HG02759 (cell line): ENCODE measurements around the gene CFAP90.
A peak's percentile ranks its signal among the peaks of the same experiment; 100 is the strongest.

Source experiments
- ATAC-seq: cut with Tn5 transposase; IDR thresholded peaks from one replicate; pipeline ENCODE4 v1.9.1; 2021; ENCODE audit warnings: mild to moderate bottlenecking, moderate library complexity; ENCODE audit not compliant: unreplicated experiment

Gene CFAP90

DNA sequence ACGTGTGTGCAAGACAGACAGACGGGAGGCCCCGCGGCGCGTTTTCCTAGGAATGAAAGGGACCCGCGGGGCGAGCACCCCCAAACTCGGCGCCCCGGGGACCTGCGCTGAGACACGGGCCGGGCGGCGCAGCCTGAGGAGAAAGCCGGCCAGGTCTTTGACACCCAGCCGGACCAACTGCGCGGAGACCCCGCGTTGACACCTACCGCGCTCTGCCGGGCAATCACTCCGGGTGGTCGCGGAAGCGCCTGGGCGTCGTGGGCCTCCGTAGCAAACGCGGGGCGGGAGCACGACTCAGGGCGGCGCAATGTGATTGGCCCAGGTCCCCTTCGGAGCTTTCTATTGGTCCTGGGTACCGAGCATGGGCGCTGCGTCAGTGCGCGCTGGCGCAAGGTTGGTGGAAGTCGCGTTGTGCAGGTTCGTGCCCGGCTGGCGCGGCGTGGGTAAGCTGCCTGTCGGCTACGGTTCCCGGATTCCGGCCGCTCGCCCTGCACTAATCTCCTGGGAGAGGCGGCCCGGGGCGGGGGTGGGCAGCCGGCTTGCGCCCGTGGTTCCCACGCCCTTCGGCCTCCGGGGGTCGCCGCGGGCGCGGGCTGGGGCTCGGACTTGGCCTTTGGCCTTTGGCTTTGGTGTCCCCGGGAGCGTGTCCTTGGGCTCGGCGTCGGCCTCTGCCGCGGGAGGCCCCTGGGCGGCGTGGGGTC, 18.0 kb upstream of the CFAP90 start, which contains the start of the genes FASTKD3 and MTRR:
FASTKD3 (minus strand) TSS at position 259 of the 701 bp plus-strand sequence. CDS start 948 bp downstream, outside the sequence.
MTRR (plus strand) TSS at position 376 of the 701 bp plus-strand sequence. CDS start 1,647 bp downstream, outside the sequence.
- ATAC-seq = peak; percentile 98

DNA sequence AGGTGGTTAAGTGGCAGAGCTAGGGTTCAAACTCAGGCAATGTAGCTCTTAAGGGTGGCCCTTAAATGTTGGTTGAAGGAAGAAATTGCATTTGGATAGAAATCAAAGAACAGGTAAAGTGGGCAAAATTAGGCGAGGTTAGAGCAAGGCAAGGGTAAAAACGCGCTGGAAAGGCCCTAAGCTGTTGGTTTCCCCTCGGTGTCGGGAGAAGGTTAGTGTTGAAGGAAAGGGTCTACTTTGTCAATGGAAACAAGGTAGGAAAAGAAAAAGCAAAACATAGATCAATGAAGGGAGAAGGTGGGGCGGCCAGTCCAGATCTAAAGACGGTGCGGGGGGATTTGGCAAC, 17.5 kb upstream of the CFAP90 start:
- peak; percentile 1 for ATAC-seq

- ATAC-seq = no peak
These were observed 16.3 kb upstream of the CFAP90 start for GRCh38 chr5:7867260-7867659.

DNA sequence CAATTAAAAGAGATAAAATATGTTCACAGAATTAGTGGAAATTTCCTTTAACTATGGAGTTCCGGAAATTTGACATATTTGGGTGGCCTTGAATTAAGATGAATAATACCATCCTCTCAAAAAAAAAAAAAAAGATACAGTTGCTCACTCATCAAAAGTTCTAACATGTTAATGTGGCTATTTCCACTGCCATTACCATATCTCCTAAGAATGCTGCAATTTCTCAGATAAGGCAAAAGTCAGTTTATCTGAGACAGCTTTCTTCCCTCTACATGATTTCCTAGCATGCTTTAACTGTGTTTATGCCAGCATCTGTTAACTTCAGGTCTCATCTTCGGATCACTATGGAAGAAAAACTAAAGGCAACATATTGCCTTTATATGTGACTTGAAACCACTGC, 15.3 kb upstream of the CFAP90 start:
- no peak for ATAC-seq

DNA sequence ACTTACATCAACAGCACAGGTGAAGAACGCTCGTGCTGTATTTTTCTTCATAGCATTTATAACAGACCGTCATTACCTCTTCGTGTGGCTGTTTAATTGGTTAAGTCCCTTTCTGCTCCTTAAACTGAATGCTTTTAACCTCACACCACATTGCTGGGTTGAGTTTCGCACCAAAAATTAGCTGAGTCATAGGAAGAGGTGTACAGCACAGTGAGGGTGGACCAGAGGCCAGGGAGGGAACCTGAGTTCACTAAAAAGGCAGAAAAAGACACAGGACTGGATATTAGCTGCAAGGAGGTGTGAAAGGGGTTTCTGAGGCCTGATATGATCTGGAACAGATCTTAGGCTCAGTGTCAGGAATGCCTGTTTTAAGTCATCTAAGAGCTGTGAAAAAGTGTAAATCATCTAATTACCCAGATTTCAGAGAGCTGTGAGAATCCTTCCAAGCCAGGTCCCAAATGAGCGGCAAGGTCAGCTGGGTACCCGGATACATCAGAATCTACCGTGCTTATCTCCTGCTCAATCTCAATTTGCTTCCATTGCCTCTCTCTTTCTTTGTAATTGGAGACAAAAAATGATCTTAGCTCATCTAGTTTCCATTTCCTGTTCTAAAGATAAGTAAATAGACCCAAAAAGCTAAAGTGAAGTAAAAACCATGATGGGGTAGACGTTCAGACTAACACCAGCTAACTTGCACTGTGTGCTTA, 7.1 kb upstream of the CFAP90 start:
- ATAC-seq = no peak

- no peak for ATAC-seq
These were observed 6.4 kb upstream of the CFAP90 start for GRCh38 chr5:7857361-7857760.

DNA sequence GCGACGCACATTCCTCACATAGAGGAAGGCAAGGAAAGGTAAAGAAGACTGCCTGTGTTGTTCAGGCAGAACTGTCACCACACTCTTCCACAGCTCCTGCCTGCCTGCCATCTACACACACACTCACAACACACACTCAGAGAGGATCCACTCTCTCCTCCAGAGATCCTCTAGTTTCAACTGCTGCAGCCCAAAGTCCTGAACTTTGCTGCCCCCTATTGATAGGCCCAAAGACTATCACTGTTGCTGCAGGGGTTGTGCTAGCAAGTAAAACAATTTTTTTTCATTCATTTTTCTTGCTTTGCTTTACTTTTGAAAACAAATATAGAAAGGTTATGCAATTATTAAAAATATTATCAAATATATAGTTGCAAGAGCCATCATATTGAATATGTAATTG, 5.9 kb upstream of the CFAP90 start:
- peak; percentile 44 for ATAC-seq

DNA sequence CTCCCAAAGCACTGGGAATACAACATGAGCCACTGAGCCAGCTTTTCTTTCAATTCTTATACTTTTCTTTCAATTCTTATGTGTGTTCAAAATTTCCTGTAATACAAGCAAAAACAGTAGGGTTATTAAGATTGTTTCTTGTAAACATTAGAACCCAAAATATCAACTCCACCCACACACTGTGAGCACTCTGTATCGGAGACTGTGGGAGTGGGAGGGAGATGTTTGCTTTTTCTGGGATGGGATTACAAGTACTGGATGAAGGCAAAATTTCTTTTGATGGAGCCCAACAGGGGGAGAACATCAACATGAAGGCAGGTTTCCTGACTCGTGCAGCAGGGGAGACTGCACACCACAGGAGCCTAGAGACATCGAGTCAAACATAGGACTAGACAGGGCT, 4.7 kb upstream of the CFAP90 start:
- ATAC-seq = no peak

- ATAC-seq = no peak
These were observed 2.1 kb upstream of the CFAP90 start for GRCh38 chr5:7852988-7853387.

GRCh38 chr5:7852542-7852941, 1.6 kb upstream of the CFAP90 start:
- no peak for ATAC-seq

DNA sequence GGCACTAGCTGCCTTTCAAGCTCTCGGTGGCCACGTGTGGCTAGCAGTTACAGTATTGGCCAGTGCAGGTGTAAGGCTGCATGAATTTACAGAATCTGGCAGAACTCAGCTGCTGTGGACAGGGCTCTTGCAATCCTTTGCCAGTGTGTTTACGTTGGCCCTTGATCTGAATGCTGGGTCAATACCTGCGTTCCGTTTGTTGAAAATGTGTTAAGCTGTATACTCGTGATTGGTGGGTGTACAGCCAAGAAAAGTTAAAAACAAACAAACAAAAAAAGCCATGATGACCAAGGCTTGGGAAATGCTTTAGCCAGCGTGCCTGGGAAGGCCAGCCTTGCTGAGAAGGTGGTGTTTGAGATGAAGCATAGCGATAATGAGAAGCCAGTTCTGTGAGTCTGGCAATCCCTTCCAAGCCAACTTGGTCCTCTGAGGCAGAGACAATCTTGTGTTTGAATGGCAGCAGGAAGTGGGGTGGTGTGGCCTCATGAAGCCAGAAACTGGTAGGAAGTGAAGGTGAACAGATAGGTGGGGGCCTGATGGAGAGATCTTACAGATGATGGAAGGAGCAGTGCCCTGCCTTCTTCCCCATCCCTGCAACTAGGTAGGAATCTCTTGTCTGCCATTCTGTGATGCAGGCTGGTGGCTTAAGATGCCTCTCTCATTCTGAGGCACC, 820 bp upstream of the CFAP90 start:
- ATAC-seq = no peak

DNA sequence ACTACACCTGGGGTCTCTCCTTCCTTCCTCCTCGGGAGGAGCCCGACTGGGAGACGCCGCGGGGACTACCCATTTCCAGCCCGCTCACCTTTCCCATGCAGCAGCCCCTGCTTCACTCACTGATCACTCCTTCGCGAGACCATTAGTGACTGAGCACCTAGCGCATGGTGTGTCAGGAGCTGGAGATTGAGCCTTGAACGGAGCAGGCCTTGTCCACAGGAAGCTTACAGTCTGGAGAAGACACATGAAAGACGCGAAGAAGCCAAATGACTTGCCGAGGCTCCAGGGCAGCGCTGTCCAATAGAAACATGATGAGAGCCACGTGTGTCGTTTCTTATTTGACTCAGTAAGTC, 283 bp upstream of the CFAP90 start:
- no peak for ATAC-seq

GRCh38 chr5:7849681-7850394, 1.1 kb downstream of the CFAP90 start:
- no peak for ATAC-seq

- ATAC-seq = no peak
These were observed 2.6 kb downstream of the CFAP90 start for GRCh38 chr5:7848296-7848695.

GRCh38 chr5:7846327-7846726, 4.6 kb downstream of the CFAP90 start:
- no peak for ATAC-seq

DNA sequence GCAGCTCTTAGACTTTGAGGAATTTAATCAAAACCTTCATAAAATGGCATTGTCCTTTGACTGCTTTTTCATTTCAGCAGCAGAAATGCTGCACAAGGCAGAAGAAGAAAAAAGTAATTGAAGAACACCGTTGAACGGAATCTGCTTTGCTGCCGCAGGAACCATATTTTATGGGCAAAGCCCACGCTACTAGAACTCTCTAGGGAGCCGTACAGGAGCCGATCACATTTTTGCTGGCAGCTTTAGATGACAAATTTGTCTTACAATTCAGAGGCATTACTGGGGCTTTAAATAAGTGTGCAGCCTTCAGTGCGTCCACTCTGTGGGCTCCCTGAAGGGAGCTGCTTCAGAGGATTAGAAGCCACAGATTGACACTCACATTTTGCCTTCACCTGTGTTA, 5.4 kb downstream of the CFAP90 start:
- ATAC-seq = no peak

- ATAC-seq = no peak
These were observed 6.0 kb downstream of the CFAP90 start for GRCh38 chr5:7844901-7845300.

DNA sequence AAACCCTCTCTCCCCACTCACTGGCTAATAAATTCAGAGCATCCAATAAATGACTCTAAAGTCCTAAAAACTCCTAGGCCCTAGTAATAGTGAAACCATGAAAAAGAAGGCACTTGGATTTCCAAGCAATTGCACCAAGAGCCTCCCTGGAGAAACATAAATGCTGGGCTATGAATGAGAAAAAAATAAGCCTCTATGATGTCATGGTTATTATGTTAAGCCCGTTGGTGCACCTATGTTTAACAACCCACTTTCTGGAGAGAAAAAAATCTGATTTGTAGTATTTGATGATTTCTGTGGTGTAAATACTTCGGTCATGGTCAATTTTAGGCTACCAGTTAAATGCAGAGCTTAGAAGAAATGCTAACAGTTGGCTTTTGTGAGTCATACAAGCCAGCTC, 8.4 kb downstream of the CFAP90 start:
- ATAC-seq = no peak

DNA sequence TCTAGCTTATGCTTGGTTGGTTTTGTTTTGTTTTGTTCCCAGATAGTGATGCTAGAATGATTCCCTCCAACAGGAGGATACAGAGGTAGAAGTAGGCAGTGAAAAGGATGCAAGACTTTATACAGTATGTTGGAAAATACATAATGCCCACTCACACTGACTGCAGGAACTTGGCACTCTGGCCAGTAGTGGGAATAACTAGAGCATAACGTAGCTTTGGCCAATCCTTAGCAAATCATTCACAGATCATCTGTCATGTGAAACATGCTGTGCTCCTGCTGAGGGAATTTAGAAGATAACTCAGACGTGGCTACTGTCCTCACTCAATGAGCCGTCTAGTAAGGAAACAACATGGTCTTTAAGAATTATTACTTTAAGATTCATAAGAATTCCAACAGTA, 13.5 kb downstream of the CFAP90 start:
- ATAC-seq = no peak

GRCh38 chr5:7834982-7835381, 16.0 kb downstream of the CFAP90 start:
- no peak for ATAC-seq

- ATAC-seq = no peak
These were observed 22.7 kb downstream of the CFAP90 start for GRCh38 chr5:7828269-7828668.
